MM.1S (cell line): ENCODE measurements around the gene DMRTA2.

Experiments used
- EZH2 ChIP-seq: fragments of 300-600 bp; sonication (generic); optimal IDR thresholded peaks from 2 replicates; pipeline ENCODE3; 2017; ENCODE audit warnings: low read depth, mild to moderate bottlenecking, antibody characterized with exemption, low read length, mixed read lengths
- TF ChIP-seq, protein P1 (sequence below): fragments of 300-600 bp; sonication (generic); IDR thresholded peaks from 2 replicates; pipeline ENCODE4 v1.5.1; 2016; ENCODE audit warnings: antibody characterized with exemption, low read length, mixed read lengths

DNA sequence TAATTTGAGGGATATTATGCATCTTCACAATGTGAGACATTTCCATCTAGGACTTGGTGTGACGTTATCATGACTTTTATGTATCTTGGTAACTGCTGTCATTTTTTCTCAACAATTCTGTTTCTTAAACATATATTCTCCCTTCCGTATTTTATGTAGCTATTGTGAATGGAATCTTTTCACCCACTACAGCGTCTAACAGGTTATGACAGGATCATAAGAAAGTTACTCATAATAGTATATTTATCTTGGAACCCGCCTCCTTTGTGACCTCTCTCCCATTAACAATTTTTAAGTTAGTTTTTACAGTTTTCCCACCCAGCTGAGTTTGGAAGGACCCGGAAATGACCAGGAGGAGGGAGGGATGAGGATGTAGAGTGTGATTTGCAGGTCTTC, 6.8 kb upstream of the DMRTA2 start:
- TF ChIP-seq, protein P1, sequence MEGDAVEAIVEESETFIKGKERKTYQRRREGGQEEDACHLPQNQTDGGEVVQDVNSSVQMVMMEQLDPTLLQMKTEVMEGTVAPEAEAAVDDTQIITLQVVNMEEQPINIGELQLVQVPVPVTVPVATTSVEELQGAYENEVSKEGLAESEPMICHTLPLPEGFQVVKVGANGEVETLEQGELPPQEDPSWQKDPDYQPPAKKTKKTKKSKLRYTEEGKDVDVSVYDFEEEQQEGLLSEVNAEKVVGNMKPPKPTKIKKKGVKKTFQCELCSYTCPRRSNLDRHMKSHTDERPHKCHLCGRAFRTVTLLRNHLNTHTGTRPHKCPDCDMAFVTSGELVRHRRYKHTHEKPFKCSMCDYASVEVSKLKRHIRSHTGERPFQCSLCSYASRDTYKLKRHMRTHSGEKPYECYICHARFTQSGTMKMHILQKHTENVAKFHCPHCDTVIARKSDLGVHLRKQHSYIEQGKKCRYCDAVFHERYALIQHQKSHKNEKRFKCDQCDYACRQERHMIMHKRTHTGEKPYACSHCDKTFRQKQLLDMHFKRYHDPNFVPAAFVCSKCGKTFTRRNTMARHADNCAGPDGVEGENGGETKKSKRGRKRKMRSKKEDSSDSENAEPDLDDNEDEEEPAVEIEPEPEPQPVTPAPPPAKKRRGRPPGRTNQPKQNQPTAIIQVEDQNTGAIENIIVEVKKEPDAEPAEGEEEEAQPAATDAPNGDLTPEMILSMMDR, result no peak
- no peak for TF ChIP-seq EZH2
